Measurements from ENCODE around the gene OPCML.

Gene OPCML

GRCh38 chr11:133362156-133362555 lies 170.1 kb downstream of the OPCML start:
- TF ChIP-seq CTCF (conservative IDR thresholded peaks at IDR 0.05; ENCODE audit: low read length) (no peak), EZH2phosphoT487 (IDR thresholded peaks at IDR 0.05; ENCODE audit: borderline replicate concordance) (no peak)
- H3F3A ChIP-seq (ENCODE audit: low read depth): no peaks in the 10 kb centered on the region
- H3K9ac ChIP-seq (ENCODE audit: low read depth, low read length, poor library complexity, severe bottlenecking): no peak overlapping the region

GRCh38 chr11:133361689-133361994 lies 170.7 kb downstream of the OPCML start:
- Histone ChIP-seq H2AFZ (ENCODE audit: low read length) (no peak overlapping the region), H3K79me2 (ENCODE audit: insufficient read depth, low read length) (no peaks in the 10 kb centered on the region), H3K4me3 (ENCODE audit: low read length, poor library complexity, severe bottlenecking) (no peak overlapping the region), H3K9me3 (ENCODE audit: insufficient read depth, low read depth, low read length) (peaks cover 5% of the 10 kb centered on the region; the same call in 1 of the 2 replicates), H3K36me3 (ENCODE audit: insufficient read depth, low read length) (no peaks in the 10 kb centered on the region), H3K4me1 (ENCODE audit: insufficient read depth, low read length, poor library complexity, severe bottlenecking) (no peaks in the 10 kb centered on the region), H3K9ac (ENCODE audit: low read depth, low read length, poor library complexity, severe bottlenecking) (no peak overlapping the region), H3F3A (ENCODE audit: low read depth) (no peaks in the 10 kb centered on the region), H3K27me3 (ENCODE audit: insufficient read depth, low read length, poor library complexity, severe bottlenecking) (no peaks in the 10 kb centered on the region), H3K4me2 (ENCODE audit: low read depth, low read length, poor library complexity, severe bottlenecking) (no peak overlapping the region), H4K20me1 (ENCODE audit: insufficient read depth, low read length, poor library complexity, severe bottlenecking) (no peaks in the 10 kb centered on the region), H3K9me2 (replicated peaks; ENCODE audit: low read depth, low read length) (no peaks in the 10 kb centered on the region)
- TF ChIP-seq CTCF (conservative IDR thresholded peaks at IDR 0.05; ENCODE audit: low read length) (no peak), EZH2phosphoT487 (IDR thresholded peaks at IDR 0.05; ENCODE audit: borderline replicate concordance) (no peak)

More at GRCh38 chr11:133362156-133362555, 170.1 kb downstream of the OPCML start:
- no peak overlapping the region for H3K4me3 ChIP-seq (ENCODE audit: low read length, poor library complexity, severe bottlenecking)
- no peak overlapping the region for H3K4me2 ChIP-seq (ENCODE audit: low read depth, low read length, poor library complexity, severe bottlenecking)
- H4K20me1 ChIP-seq (ENCODE audit: insufficient read depth, low read length, poor library complexity, severe bottlenecking): no peaks in the 10 kb centered on the region
- H3K9me2 ChIP-seq (replicated peaks; ENCODE audit: low read depth, low read length): no peaks in the 10 kb centered on the region
- no peaks in the 10 kb centered on the region for H3K79me2 ChIP-seq (ENCODE audit: insufficient read depth, low read length)
- peaks cover 5% of the 10 kb centered on the region; the same call in 1 of the 2 replicates for H3K9me3 ChIP-seq (ENCODE audit: insufficient read depth, low read depth, low read length)
- H3K36me3 ChIP-seq (ENCODE audit: insufficient read depth, low read length): no peaks in the 10 kb centered on the region
- no peaks in the 10 kb centered on the region for H3K27me3 ChIP-seq (ENCODE audit: insufficient read depth, low read length, poor library complexity, severe bottlenecking)
- no peaks in the 10 kb centered on the region for H3K4me1 ChIP-seq (ENCODE audit: insufficient read depth, low read length, poor library complexity, severe bottlenecking)
- H2AFZ ChIP-seq (ENCODE audit: low read length): no peak overlapping the region

GRCh38 chr11:133360860-133361688 lies 171.2 kb downstream of the OPCML start:
- Histone ChIP-seq H2AFZ (ENCODE audit: low read length) (no peak overlapping the region), H3K79me2 (ENCODE audit: insufficient read depth, low read length) (no peaks in the 10 kb centered on the region), H3F3A (ENCODE audit: low read depth) (no peaks in the 10 kb centered on the region), H3K4me3 (ENCODE audit: low read length, poor library complexity, severe bottlenecking) (no peak overlapping the region), H3K36me3 (ENCODE audit: insufficient read depth, low read length) (no peaks in the 10 kb centered on the region), H3K9me2 (replicated peaks; ENCODE audit: low read depth, low read length) (no peaks in the 10 kb centered on the region), H3K9ac (ENCODE audit: low read depth, low read length, poor library complexity, severe bottlenecking) (no peak overlapping the region), H3K4me2 (ENCODE audit: low read depth, low read length, poor library complexity, severe bottlenecking) (no peak overlapping the region), H3K4me1 (ENCODE audit: insufficient read depth, low read length, poor library complexity, severe bottlenecking) (no peaks in the 10 kb centered on the region), H3K9me3 (ENCODE audit: insufficient read depth, low read depth, low read length) (peaks cover 5% of the 10 kb centered on the region; the same call in 1 of the 2 replicates), H3K27me3 (ENCODE audit: insufficient read depth, low read length, poor library complexity, severe bottlenecking) (no peaks in the 10 kb centered on the region), H4K20me1 (ENCODE audit: insufficient read depth, low read length, poor library complexity, severe bottlenecking) (no peaks in the 10 kb centered on the region)
- TF ChIP-seq CTCF (conservative IDR thresholded peaks at IDR 0.05; ENCODE audit: low read length) (no peak), EZH2phosphoT487 (IDR thresholded peaks at IDR 0.05; ENCODE audit: borderline replicate concordance) (no peak)
